ENCODE data around the gene CENPA. TPM values are rescaled to one million over a fixed set of nuclear protein-coding genes. Genes with fewer than 3 reads are reported as not detected.

Gene CENPA
- total RNA-seq, 2 donors from 2014 or later = 0.35 to 0.41 TPM

DNA sequence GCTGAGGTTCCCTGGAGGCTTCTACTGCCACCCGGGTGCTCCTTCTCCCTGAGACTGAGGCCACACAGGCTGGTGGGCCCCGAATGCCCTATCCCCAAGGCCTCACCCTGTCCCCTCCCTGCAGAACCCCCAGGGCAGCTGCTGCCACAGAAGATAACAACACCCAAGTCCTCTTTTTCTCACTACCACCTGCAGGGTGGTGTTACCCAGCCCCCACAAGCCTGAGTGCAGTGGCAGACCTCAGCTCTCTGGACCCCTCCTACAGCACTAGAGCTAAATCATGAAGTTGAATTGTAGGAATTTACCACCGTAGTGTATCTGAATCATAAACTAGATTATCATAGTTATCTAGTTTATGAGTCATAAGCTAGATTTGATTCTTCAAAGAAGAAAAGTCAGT, 7.3 kb upstream of the CENPA start:
- Histone ChIP-seq H3K4me1 (peaks cover 0 to 15% of the 10 kb centered on the region in 2 donors), H3K27me3 (no peaks in the 10 kb centered on the region), H3K4me3 (no peak overlapping the region), H3K9me3 (no peaks in the 10 kb centered on the region), H3K27ac (no peak overlapping the region), H3K36me3 (peaks cover 75% of the 10 kb centered on the region)
- DNase-seq (ENCODE audit: low spot score) = no peak
- TF ChIP-seq, protein P1, sequence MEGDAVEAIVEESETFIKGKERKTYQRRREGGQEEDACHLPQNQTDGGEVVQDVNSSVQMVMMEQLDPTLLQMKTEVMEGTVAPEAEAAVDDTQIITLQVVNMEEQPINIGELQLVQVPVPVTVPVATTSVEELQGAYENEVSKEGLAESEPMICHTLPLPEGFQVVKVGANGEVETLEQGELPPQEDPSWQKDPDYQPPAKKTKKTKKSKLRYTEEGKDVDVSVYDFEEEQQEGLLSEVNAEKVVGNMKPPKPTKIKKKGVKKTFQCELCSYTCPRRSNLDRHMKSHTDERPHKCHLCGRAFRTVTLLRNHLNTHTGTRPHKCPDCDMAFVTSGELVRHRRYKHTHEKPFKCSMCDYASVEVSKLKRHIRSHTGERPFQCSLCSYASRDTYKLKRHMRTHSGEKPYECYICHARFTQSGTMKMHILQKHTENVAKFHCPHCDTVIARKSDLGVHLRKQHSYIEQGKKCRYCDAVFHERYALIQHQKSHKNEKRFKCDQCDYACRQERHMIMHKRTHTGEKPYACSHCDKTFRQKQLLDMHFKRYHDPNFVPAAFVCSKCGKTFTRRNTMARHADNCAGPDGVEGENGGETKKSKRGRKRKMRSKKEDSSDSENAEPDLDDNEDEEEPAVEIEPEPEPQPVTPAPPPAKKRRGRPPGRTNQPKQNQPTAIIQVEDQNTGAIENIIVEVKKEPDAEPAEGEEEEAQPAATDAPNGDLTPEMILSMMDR (IDR thresholded peaks at IDR 0.05) = no peak

DNA sequence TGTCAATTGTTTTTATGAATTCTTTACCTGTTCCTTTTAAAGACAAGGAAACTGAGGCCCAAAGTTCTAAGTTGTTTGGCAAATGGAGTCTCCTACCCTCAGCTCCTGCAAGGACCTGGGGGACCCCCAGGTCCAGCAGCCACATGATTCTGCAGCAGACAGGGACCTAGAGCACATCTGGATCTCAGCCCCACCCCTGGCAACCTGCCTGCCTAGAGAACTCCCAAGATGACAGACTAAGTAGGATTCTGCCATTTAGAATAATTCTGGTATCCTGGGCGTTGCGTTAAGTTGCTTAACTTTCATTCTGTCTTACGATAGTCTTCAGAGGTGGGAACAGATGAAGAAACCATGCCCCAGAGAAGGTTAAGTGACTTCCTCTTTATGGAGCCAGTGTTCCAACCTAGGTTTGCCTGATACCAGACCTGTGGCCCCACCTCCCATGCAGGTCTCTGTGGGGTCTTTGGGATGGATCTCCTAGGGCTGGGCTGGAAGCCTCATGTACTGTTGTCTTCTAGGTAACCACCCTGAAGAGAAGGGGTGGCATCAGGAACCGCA, 5.6 kb upstream of the CENPA start:
- no peak for DNase-seq (ENCODE audit: low spot score)
- Histone ChIP-seq H3K4me1 (peaks cover 0 to 4% of the 10 kb centered on the region in 2 donors), H3K9me3 (no peaks in the 10 kb centered on the region), H3K27me3 (no peaks in the 10 kb centered on the region), H3K36me3 (peaks cover 62% of the 10 kb centered on the region), H3K27ac (no peak overlapping the region), H3K4me3 (no peak overlapping the region)
- TF ChIP-seq, protein P1 (IDR thresholded peaks at IDR 0.05) = no peak

DNA sequence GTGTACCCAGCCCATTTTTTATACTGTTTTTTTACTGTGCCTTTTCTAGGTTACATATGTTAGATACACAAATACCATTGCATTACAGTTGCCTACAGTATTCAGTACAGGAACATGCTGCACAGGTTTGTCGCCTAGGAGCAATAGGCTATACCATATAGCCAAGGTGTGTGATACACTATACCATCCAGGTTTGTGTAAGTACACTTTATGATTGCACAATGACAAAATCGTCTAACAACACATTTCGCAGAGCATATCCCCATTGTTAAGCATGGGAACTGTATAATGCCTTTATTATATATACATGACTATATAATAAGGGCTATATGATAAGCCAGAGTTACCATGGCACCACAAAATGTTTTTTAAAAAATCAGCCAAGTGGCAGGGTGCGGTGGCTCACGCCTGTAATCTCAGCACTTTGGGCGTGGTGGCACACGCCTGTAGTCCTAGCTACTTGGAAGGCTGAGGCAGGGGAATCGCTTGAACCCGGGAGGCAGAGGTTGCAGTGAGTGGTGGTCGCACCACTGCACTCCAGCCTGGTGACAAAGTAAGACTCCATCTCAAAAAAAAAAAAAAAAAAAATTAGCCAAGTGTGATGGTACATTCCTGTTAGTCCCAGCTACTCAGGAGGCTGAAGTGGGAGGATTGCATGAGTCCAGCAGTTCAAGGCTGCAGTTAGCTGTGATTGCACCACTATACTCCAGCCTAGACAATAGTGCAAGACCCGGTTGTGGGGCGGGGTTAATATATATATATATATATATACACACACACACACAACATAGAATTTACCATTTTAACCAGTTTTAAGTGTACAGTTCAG, 2.8 kb upstream of the CENPA start:
- H3K27ac ChIP-seq = no peak overlapping the region
- peaks cover 0 to 13% of the 10 kb centered on the region in 2 donors for H3K4me1 ChIP-seq
- H3K27me3 ChIP-seq = no peaks in the 10 kb centered on the region
- no peak overlapping the region for H3K4me3 ChIP-seq
- H3K36me3 ChIP-seq = peaks cover 33% of the 10 kb centered on the region
- no peak for DNase-seq (ENCODE audit: low spot score)
- H3K9me3 ChIP-seq = no peaks in the 10 kb centered on the region
- TF ChIP-seq, protein P1 (IDR thresholded peaks at IDR 0.05) = no peak

DNA sequence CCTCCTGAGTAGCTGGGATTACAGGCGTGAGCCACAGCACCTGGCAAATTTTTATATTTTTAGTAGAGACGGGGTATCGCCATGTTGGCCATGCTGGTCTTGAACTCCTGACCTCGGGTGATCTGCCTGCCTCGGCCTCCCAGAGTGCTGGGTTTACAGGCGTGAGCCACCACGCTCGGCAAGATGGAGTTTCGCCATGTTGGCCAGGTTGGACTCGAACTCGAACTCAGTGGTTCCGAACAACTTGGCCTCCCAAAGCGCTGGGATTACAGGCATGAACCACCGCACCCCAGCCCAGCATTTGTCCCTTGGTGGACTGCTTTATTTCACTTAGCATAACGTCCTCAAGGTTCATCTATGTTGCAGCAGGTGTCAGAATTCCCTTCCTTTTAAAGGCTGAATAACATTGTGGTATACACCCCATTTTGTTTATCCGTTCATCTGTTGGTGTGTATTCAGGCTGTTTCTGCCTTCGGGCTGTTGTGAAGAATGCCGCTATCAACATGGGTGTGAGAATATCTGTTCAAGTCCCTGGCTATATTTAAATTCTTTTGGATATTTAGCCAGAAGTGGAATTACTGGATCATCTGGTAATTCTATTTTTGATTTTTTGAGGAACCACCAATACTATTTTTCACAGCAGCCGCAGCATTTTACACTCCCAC, 1.2 kb upstream of the CENPA start:
- no peak for DNase-seq (ENCODE audit: low spot score)
- Histone ChIP-seq H3K36me3 (peaks cover 17% of the 10 kb centered on the region), H3K4me1 (peaks cover 0 to 13% of the 10 kb centered on the region in 2 donors), H3K27ac (no peak overlapping the region), H3K27me3 (no peaks in the 10 kb centered on the region), H3K4me3 (peak overlapping the region in 1 of 2 donors; percentile 74), H3K9me3 (no peaks in the 10 kb centered on the region)
- TF ChIP-seq, protein P1 (IDR thresholded peaks at IDR 0.05) = no peak

DNA sequence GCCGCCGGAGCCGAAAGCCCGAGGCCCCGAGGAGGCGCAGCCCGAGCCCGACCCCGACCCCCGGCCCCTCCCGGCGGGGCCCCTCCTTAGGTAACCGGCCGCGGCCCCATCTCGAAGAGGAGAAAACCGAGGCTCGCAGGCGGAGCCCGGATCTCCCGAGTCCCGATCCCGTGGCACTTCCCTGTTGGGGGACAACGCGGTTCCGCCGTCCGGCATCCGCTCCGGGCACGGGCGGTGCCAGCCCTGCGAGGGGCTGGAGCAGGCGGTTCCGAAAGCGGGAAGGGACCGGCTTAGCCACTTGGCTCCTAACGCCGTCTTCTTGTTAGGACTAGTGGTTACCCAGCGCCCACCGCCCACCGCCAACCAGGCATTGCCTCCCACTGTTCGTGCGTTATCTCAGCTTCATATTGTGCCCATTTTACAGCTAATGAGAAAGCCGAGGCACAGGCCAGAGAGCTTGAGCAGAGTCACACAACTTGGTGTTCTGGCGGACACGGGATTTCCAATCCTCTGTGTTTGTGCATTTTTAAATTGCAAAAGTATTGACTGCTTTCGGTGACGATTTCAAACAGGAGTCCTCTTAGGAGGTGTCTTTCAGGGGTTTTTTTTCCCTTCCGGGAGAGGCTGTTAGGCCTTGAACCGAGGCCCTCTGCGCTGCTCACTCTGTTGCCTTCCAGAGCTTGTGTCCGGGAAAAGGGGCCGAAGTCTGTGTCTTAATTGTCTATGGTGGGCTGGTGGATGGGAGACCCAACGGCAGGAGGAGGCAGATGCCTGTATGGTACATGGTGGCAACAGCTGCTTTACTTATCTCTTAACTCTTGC, 562 bp downstream of the CENPA start:
- no peak for DNase-seq (ENCODE audit: low spot score)
- Histone ChIP-seq H3K36me3 (peaks cover under 1% of the 10 kb centered on the region), H3K9me3 (peaks cover 0 to 6% of the 10 kb centered on the region in 2 donors), H3K27me3 (no peaks in the 10 kb centered on the region), H3K4me1 (peaks cover 0 to 13% of the 10 kb centered on the region in 2 donors), H3K4me3 (peak overlapping the region; percentile 55 to 74), H3K27ac (peak overlapping the region in 1 of 2 donors; percentile 6)
- TF ChIP-seq, protein P1 (IDR thresholded peaks at IDR 0.05) = no peak
